Lower leg skin (tissue), 4 donors: ENCODE measurements around the gene BLTP3B. TPM values are rescaled to one million over a fixed set of nuclear protein-coding genes. Genes with fewer than 3 reads are reported as not detected.
"Not testable (repeated sequence)": the region's sequence is repeated elsewhere in the genome, so short reads cannot be mapped to it uniquely, and the experiment has no call there.

Experiments used
- DNase-seq, 2 donors: peaks; one replicate each; pipeline ENCODE4 v3.0.0-alpha.2; 2019; ENCODE audit warnings: low spot score in 2 of 2
- H3K4me3 ChIP-seq: fragments of 200-600 bp; sonication (generic); 2 replicates; pipeline ENCODE4 v1.5.1; 2017; ENCODE audit warnings: mild to moderate bottlenecking, low read depth; ENCODE audit not compliant: poor library complexity, severe bottlenecking
- CTCF ChIP-seq, 3 donors: fragments of 450-650 bp; IDR thresholded peaks; one replicate each; pipeline ENCODE4 v1.5.1; 2016; ENCODE audit warnings: antibody characterized with exemption in 3 of 3, mild to moderate bottlenecking in 3 of 3, moderate library complexity in 2 of 3
- POLR2A ChIP-seq, 2 donors: fragments of 450-650 bp; IDR thresholded peaks; one replicate each; pipeline ENCODE4 v1.6.1; 2016 to 2017; ENCODE audit warnings: antibody characterized with exemption in 2 of 2, mild to moderate bottlenecking in 1 of 2, moderate library complexity in 1 of 2
- WGBS, 2 donors: methylation state at CpG; one replicate each; pipeline ENCODE4 v1.1.5; 2018; 5-methylcytosine and 5-hydroxymethylcytosine counted together
- intact Hi-C: fragments of 100-400 bp; cut with DNase I; formaldehyde crosslinking; loops from one replicate; pipeline ENCODE4 v1.15.0; 2023; ENCODE audit warnings: low total_unique reads
- total RNA-seq, 4 donors: library from RNA; depleted of rRNA; stranded (reverse); fragments of >200 nt; gene quantifications; one replicate each; pipeline ENCODE4 v1.1.0, GENCODE V29; 2016

BLTP3B gene
- total RNA-seq, 4 donors from 2014 or later, result 20.3 to 29.1 (median 23.6) TPM

- no peak overlapping the region for H3K4me3 ChIP-seq
- intact Hi-C loops, result no loop called here
- DNase-seq, result no peak
- WGBS, 2 donors, result 27 to 29% methylated on average over 6 of the region's 6 CpGs
- no peak for TF ChIP-seq POLR2A (IDR thresholded peaks at IDR 0.05)
- TF ChIP-seq CTCF (IDR thresholded peaks at IDR 0.05), result no peak
Measured at GRCh38 chr12:100186071-100186470, 43.4 kb upstream of the BLTP3B start.

GRCh38 chr12:100185361-100185894 is 42.8 kb upstream of the BLTP3B start:
- DNase-seq, result no peak
- intact Hi-C loops, result no loop called here
- WGBS, 2 donors, result 28 to 33% methylated on average over 5 of the region's 5 CpGs
- H3K4me3 ChIP-seq, result no peak overlapping the region
- TF ChIP-seq CTCF (IDR thresholded peaks at IDR 0.05) (no peak), POLR2A (IDR thresholded peaks at IDR 0.05) (no peak)

- no peak overlapping the region for H3K4me3 ChIP-seq
- intact Hi-C loops, result no loop called here
- TF ChIP-seq CTCF (IDR thresholded peaks at IDR 0.05) (no peak), POLR2A (IDR thresholded peaks at IDR 0.05) (no peak)
- DNase-seq, result no peak
- WGBS, 2 donors, result 85 to 90% methylated on average over 8 of the region's 8 CpGs
Measured at GRCh38 chr12:100184549-100185145, 42.0 kb upstream of the BLTP3B start.

- H3K4me3 ChIP-seq, result no peak overlapping the region
- TF ChIP-seq CTCF (IDR thresholded peaks at IDR 0.05), result no peak
- TF ChIP-seq POLR2A (IDR thresholded peaks at IDR 0.05), result no peak
- DNase-seq, result no peak
- WGBS, 2 donors, result 76 to 82% methylated on average over 2 of the region's 2 CpGs
- intact Hi-C loops, result no loop called here
Measured at GRCh38 chr12:100179252-100179651, 36.6 kb upstream of the BLTP3B start.

GRCh38 chr12:100176493-100176892 is 33.8 kb upstream of the BLTP3B start:
- WGBS, 2 donors, result 94 to 95% methylated on average over 8 of the region's 8 CpGs
- DNase-seq, H3K4me3 ChIP-seq, intact Hi-C loops: not testable (repeated sequence)

- intact Hi-C loops, result no loop called here
- DNase-seq, result no peak
- no peak overlapping the region for H3K4me3 ChIP-seq
- TF ChIP-seq CTCF (IDR thresholded peaks at IDR 0.05), result no peak
Measured at GRCh38 chr12:100174495-100174894, 31.8 kb upstream of the BLTP3B start.
